ENCODE results near the gene SP110.
"Not testable (repeated sequence)": the region's sequence is repeated elsewhere in the genome, so short reads cannot be mapped to it uniquely, and the experiment has no call there.

SP110 gene

DNA sequence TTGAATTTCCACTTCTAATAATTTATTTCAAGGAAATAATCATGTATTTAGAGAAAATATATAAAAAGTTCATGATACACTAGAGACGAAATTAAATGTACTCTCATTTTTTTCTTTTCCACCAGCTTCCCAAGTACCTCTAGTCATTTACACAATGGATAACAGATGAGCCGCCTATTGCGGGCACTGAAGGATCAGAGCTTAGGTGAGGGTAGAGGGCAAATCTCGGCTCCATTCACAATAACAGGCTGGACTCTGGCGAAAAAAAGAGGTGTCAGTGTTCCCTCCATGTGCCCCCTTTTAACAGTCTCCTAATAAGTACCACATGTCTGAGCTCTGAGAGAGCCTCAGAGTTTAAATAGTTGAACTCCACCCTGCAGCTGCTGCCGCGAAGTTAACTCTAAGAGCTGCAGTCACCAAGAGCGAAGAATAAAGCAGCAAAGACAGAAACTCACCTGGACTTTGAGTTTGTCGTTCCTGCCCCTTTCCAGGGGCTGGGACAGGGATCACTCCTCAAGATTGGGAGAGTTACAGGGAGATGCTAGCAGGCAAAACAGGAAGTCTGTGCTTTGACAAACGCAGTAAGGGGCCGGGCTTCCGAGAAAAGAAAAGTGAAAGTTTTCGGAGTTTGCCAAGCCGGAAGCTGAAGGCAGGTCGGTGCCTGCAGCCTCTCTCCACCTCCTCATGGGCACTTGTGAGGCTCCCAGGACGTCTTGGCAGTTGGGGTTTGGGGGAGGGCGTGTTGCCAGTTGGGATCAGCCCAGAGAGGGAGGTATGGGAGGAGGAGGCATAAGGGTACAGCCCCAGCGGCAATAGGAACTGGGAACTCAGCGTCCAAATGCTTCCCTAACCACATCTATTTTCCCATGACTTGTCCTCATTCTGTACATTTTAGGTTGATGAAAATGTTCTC lies at the start of gene SP110:
Gene SP110 (minus strand): TSS at position 566 of the 913 bp plus-strand sequence. CDS start 3,057 bp downstream, outside the sequence.
- H3K4me1 ChIP-seq (ENCODE audit: control insufficient read depth in 1 of 2, insufficient read depth in 2 of 2, low read length in 2 of 2): peaks cover 16 to 25% of the 10 kb centered on the region in 2 donors
- peaks cover 5 to 17% of the 10 kb centered on the region in 2 donors for H3K36me3 ChIP-seq (ENCODE audit: control insufficient read depth in 1 of 2, insufficient read depth in 2 of 2, low read length in 2 of 2)
- peak within 1 kb of the TSS; percentile 65 for H3K27ac ChIP-seq (ENCODE audit: low read depth, low read length)
- H3K4me3 ChIP-seq (ENCODE audit: low read depth in 1 of 2, low read length in 2 of 2): peak within 1 kb of the TSS; percentile 85 to 96
- H3K9ac ChIP-seq (ENCODE audit: low read depth in 1 of 2, low read length in 2 of 2): peak within 1 kb of the TSS; percentile 73 to 75
- no peaks in the 10 kb centered on the region for H3K9me3 ChIP-seq (ENCODE audit: control insufficient read depth in 1 of 2, low read length in 2 of 2)
- H3K27me3 ChIP-seq (ENCODE audit: control insufficient read depth in 1 of 2, insufficient read depth in 2 of 2, low read length in 2 of 2): no peaks in the 10 kb centered on the region

DNA sequence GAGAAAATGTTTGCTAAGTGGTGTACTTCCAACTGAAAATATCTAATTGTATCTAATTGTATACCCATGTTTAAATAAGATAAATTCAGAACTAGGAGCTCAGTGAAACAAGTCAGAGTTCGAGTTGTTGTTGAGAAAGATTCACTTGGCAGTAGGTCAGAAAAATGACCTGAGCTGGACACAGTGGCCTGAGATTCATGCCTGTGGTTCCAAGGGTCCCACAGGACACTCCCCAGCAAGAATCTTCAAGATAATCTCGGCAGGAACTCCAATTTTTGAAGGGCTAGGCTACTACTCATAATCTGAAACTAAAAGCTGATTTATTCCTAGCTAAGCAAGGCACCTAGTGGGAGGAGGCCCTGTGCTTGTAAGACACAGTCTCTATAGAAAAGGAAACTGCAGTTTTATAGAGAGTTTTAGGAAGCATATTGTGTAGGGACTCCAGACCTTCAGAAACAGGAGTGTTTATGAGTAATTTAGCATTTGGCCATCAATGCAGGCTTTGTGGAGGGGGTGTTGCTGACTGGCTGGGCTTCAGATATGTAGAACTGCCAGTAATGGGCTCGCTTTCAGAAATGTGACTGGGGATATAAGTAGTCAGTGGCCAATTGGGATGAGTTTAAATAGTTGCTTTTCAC lies 48.9 kb upstream of the SP110 start:
- Histone ChIP-seq H3K4me1 (ENCODE audit: control insufficient read depth in 1 of 2, insufficient read depth in 2 of 2, low read length in 2 of 2) (no peaks in the 10 kb centered on the region), H3K4me3 (ENCODE audit: low read depth in 1 of 2, low read length in 2 of 2) (no peak overlapping the region), H3K27me3 (ENCODE audit: control insufficient read depth in 1 of 2, insufficient read depth in 2 of 2, low read length in 2 of 2) (no peaks in the 10 kb centered on the region), H3K9me3 (ENCODE audit: control insufficient read depth in 1 of 2, low read length in 2 of 2) (no peaks in the 10 kb centered on the region), H3K27ac (ENCODE audit: low read depth, low read length) (no peak overlapping the region), H3K36me3 (ENCODE audit: control insufficient read depth in 1 of 2, insufficient read depth in 2 of 2, low read length in 2 of 2) (no peaks in the 10 kb centered on the region), H3K9ac (ENCODE audit: low read depth in 1 of 2, low read length in 2 of 2) (no peak overlapping the region)

DNA sequence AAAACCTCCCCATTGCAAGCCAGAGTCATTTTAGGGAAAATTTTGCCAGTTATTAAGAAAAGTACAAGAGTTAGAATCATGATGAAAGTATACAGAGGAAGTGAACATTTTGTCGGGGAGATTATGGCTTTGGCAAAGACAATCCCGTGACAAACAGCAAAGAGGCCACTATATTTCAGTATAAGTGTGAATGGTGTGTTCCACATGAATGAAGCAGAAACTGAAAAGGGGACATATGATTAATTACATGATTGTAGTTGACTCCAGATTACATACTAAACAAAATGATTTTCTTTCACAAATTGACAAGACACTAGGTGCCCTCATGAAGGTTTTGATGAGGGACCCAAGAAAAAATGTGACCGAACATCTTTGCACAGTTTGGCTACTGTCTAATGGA lies 47.8 kb upstream of the SP110 start:
- Histone ChIP-seq H3K27ac (ENCODE audit: low read depth, low read length) (no peak overlapping the region), H3K9me3 (ENCODE audit: control insufficient read depth in 1 of 2, low read length in 2 of 2) (no peaks in the 10 kb centered on the region), H3K4me1 (ENCODE audit: control insufficient read depth in 1 of 2, insufficient read depth in 2 of 2, low read length in 2 of 2) (no peaks in the 10 kb centered on the region), H3K4me3 (ENCODE audit: low read depth in 1 of 2, low read length in 2 of 2) (no peak overlapping the region), H3K27me3 (ENCODE audit: control insufficient read depth in 1 of 2, insufficient read depth in 2 of 2, low read length in 2 of 2) (no peaks in the 10 kb centered on the region), H3K36me3 (ENCODE audit: control insufficient read depth in 1 of 2, insufficient read depth in 2 of 2, low read length in 2 of 2) (no peaks in the 10 kb centered on the region), H3K9ac (ENCODE audit: low read depth in 1 of 2, low read length in 2 of 2) (no peak overlapping the region)

GRCh38 chr2:230267059-230267458 lies 47.3 kb upstream of the SP110 start:
- Histone ChIP-seq H3K4me3 (ENCODE audit: low read depth in 1 of 2, low read length in 2 of 2) (no peak overlapping the region), H3K27me3 (ENCODE audit: control insufficient read depth in 1 of 2, insufficient read depth in 2 of 2, low read length in 2 of 2) (no peaks in the 10 kb centered on the region), H3K27ac (ENCODE audit: low read depth, low read length) (no peak overlapping the region), H3K9me3 (ENCODE audit: control insufficient read depth in 1 of 2, low read length in 2 of 2) (no peaks in the 10 kb centered on the region), H3K9ac (ENCODE audit: low read depth in 1 of 2, low read length in 2 of 2) (no peak overlapping the region), H3K4me1 (ENCODE audit: control insufficient read depth in 1 of 2, insufficient read depth in 2 of 2, low read length in 2 of 2) (no peaks in the 10 kb centered on the region), H3K36me3 (ENCODE audit: control insufficient read depth in 1 of 2, insufficient read depth in 2 of 2, low read length in 2 of 2) (no peaks in the 10 kb centered on the region)

GRCh38 chr2:230266638-230267037 lies 46.9 kb upstream of the SP110 start:
- Histone ChIP-seq H3K4me3 (ENCODE audit: low read depth in 1 of 2, low read length in 2 of 2) (no peak overlapping the region), H3K36me3 (ENCODE audit: control insufficient read depth in 1 of 2, insufficient read depth in 2 of 2, low read length in 2 of 2) (no peaks in the 10 kb centered on the region), H3K4me1 (ENCODE audit: control insufficient read depth in 1 of 2, insufficient read depth in 2 of 2, low read length in 2 of 2) (no peaks in the 10 kb centered on the region), H3K27ac (ENCODE audit: low read depth, low read length) (no peak overlapping the region), H3K9ac (ENCODE audit: low read depth in 1 of 2, low read length in 2 of 2) (no peak overlapping the region), H3K9me3 (ENCODE audit: control insufficient read depth in 1 of 2, low read length in 2 of 2) (no peaks in the 10 kb centered on the region), H3K27me3 (ENCODE audit: control insufficient read depth in 1 of 2, insufficient read depth in 2 of 2, low read length in 2 of 2) (no peaks in the 10 kb centered on the region)

DNA sequence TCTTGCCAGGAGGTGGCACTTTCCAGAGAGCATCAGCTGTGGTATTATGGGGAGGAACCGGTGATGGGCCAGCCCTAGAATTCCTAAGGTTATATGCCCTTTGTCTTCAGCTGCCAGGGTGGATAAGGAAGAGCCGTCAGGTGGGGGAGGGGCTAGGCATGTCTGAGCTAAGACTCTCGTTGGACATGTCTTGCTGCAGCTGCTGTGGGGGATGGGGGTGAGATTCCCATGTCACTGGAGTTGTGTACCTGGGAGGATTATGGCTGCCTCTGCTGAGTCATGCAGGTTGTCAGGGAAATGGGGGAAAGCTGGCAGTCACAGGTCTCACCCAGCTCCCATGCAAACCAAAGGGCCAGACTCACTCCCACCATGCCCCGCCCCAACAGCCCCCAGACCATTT lies 45.2 kb upstream of the SP110 start:
- H3K36me3 ChIP-seq (ENCODE audit: control insufficient read depth in 1 of 2, insufficient read depth in 2 of 2, low read length in 2 of 2); H3K27ac ChIP-seq (ENCODE audit: low read depth, low read length); H3K4me3 ChIP-seq (ENCODE audit: low read depth in 1 of 2, low read length in 2 of 2); H3K27me3 ChIP-seq (ENCODE audit: control insufficient read depth in 1 of 2, insufficient read depth in 2 of 2, low read length in 2 of 2); H3K9me3 ChIP-seq (ENCODE audit: control insufficient read depth in 1 of 2, low read length in 2 of 2); H3K4me1 ChIP-seq (ENCODE audit: control insufficient read depth in 1 of 2, insufficient read depth in 2 of 2, low read length in 2 of 2); H3K9ac ChIP-seq (ENCODE audit: low read depth in 1 of 2, low read length in 2 of 2): not testable (repeated sequence)

- no peak overlapping the region for H3K27ac ChIP-seq (ENCODE audit: low read depth, low read length)
- no peaks in the 10 kb centered on the region for H3K4me1 ChIP-seq (ENCODE audit: control insufficient read depth in 1 of 2, insufficient read depth in 2 of 2, low read length in 2 of 2)
Measured at GRCh38 chr2:230262246-230262645, 42.5 kb upstream of the SP110 start.

DNA sequence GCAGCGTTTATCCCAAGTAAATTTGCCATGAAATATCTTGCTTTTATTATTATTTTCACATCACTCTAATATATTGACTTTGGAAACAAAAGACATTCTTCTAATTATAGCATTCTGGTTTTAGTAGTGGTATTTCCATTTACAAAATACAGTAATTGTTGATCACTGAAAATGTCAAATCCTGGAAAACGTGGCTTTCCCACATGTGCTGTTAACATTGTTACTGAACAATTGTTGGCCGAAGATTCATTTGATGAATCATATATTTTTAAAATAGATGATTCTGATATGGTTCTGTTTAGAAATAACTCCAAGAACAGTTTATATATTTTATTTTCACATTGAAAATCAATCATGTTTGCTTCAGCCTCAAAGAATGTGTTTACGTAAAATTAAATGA lies 38.7 kb upstream of the SP110 start:
- H3K9ac ChIP-seq (ENCODE audit: low read depth in 1 of 2, low read length in 2 of 2): no peak overlapping the region
- no peaks in the 10 kb centered on the region for H3K27me3 ChIP-seq (ENCODE audit: control insufficient read depth in 1 of 2, insufficient read depth in 2 of 2, low read length in 2 of 2)
- no peak overlapping the region for H3K4me3 ChIP-seq (ENCODE audit: low read depth in 1 of 2, low read length in 2 of 2)
- H3K9me3 ChIP-seq (ENCODE audit: control insufficient read depth in 1 of 2, low read length in 2 of 2): no peaks in the 10 kb centered on the region
- no peak overlapping the region for H3K27ac ChIP-seq (ENCODE audit: low read depth, low read length)
- no peaks in the 10 kb centered on the region for H3K36me3 ChIP-seq (ENCODE audit: control insufficient read depth in 1 of 2, insufficient read depth in 2 of 2, low read length in 2 of 2)
- no peaks in the 10 kb centered on the region for H3K4me1 ChIP-seq (ENCODE audit: control insufficient read depth in 1 of 2, insufficient read depth in 2 of 2, low read length in 2 of 2)

More at GRCh38 chr2:230262246-230262645, 42.5 kb upstream of the SP110 start:
- Histone ChIP-seq H3K9ac (ENCODE audit: low read depth in 1 of 2, low read length in 2 of 2) (no peak overlapping the region), H3K4me3 (ENCODE audit: low read depth in 1 of 2, low read length in 2 of 2) (no peak overlapping the region), H3K36me3 (ENCODE audit: control insufficient read depth in 1 of 2, insufficient read depth in 2 of 2, low read length in 2 of 2) (no peaks in the 10 kb centered on the region), H3K9me3 (ENCODE audit: control insufficient read depth in 1 of 2, low read length in 2 of 2) (no peaks in the 10 kb centered on the region), H3K27me3 (ENCODE audit: control insufficient read depth in 1 of 2, insufficient read depth in 2 of 2, low read length in 2 of 2) (no peaks in the 10 kb centered on the region)

DNA sequence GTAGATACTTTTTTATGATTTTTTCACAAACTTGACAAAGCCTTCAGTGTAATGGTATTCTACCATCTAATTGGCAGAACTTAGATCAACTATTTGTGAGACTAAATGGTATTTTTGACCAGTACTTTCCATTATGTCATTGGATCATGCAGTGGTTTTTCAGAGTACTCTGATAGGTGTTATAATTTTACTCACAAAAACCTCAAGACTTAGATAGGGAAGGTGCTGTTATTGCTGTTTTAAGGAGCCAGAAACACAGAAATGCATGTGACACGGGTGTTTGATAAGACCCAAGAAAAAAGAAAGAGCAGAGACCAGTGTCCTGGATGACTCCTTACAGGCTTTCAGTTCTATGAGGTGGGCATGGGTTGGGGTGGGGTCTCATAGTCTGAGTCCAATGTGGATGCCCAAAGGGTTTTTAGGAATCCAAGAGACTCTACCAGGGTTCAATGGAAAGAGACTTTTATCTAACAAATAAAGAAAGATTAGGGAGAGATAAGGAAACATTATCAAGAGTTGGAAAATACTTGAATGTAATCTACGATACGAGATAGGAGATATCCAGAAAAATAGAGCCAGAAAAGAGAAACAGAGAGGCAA lies 37.0 kb upstream of the SP110 start:
- Histone ChIP-seq H3K36me3 (ENCODE audit: control insufficient read depth in 1 of 2, insufficient read depth in 2 of 2, low read length in 2 of 2) (no peaks in the 10 kb centered on the region), H3K9ac (ENCODE audit: low read depth in 1 of 2, low read length in 2 of 2) (no peak overlapping the region), H3K9me3 (ENCODE audit: control insufficient read depth in 1 of 2, low read length in 2 of 2) (no peaks in the 10 kb centered on the region), H3K27me3 (ENCODE audit: control insufficient read depth in 1 of 2, insufficient read depth in 2 of 2, low read length in 2 of 2) (peaks cover 0 to 3% of the 10 kb centered on the region in 2 donors), H3K27ac (ENCODE audit: low read depth, low read length) (no peak overlapping the region), H3K4me1 (ENCODE audit: control insufficient read depth in 1 of 2, insufficient read depth in 2 of 2, low read length in 2 of 2) (no peaks in the 10 kb centered on the region), H3K4me3 (ENCODE audit: low read depth in 1 of 2, low read length in 2 of 2) (no peak overlapping the region)
